SK-N-SH treated with all-trans-retinoic acid at 6 μM for 48 hours (cell line): ENCODE results near the gene LPIN3.

Source experiments
- PATZ1 ChIP-seq: fragments of 250-450 bp; sonication (Bioruptor Pico); IDR thresholded peaks from 2 replicates; pipeline ENCODE4 v1.8.0; 2020; ENCODE audit warnings: mild to moderate bottlenecking, moderate library complexity, borderline replicate concordance
- RARB ChIP-seq: fragments of 250-450 bp; sonication (Bioruptor Pico); IDR thresholded peaks from 2 replicates; pipeline ENCODE4 v1.8.0; 2021; ENCODE audit warnings: mild to moderate bottlenecking, moderate library complexity
- SNAI2 ChIP-seq: fragments of 250-450 bp; sonication (Bioruptor Pico); IDR thresholded peaks from 2 replicates; pipeline ENCODE4 v1.5.0; 2020; ENCODE audit warnings: mild to moderate bottlenecking, moderate library complexity

- TF ChIP-seq RARB (CRISPR knock-in tag) (no peak), PATZ1 (CRISPR knock-in tag) (no peak), SNAI2 (CRISPR knock-in tag) (no peak)
These were observed 26.2 kb upstream of the LPIN3 start for GRCh38 chr20:41314386-41314785.
